Keratinocyte (primary cell): ENCODE measurements around the gene INPP5A.

Source experiments
- CTCF ChIP-seq, 3 experiments: IDR thresholded peaks in 1 of 3; conservative IDR thresholded peaks in 1 of 3; optimal IDR thresholded peaks in 1 of 3; 2 replicates in 2 of 3; 3 replicates in 1 of 3; pipeline versions ENCODE3 to v1.5.1; 2011; ENCODE audit warnings: low read length in 3 of 3, mild to moderate bottlenecking in 3 of 3, moderate library complexity in 2 of 3, control low read depth in 1 of 3, inconsistent platforms in 1 of 3; ENCODE audit not compliant: insufficient read depth in 2 of 3; ENCODE audit errors: extremely low read depth in 1 of 3
- EZH2 ChIP-seq: IDR thresholded peaks from one replicate; pipeline ENCODE4 v1.6.1; 2012; ENCODE audit warnings: inconsistent platforms, mild to moderate bottlenecking, low read length, moderate library complexity

- TF ChIP-seq CTCF (optimal IDR thresholded peaks at IDR 0.05 in 1 of 3, IDR thresholded peaks at IDR 0.05 in 1 of 3, conservative IDR thresholded peaks at IDR 0.05 in 1 of 3; ENCODE audit: extremely low read depth in 1 of 3, insufficient read depth in 2 of 3, low read length in 3 of 3) (no peak), EZH2 (no peak)
Measured at GRCh38 chr10:132698211-132698751, 160.7 kb downstream of the INPP5A start.
